Activated T-helper 2 cell treated with anti-CD3 and anti-CD28 coated beads, Interferon-gamma antibody, Interleukin-2, Interleukin-4, amounts not matched to agents 10 μg/mL and 5 μg/mL and 100 μg/mL, durations not matched to agents 14 hours and 24 hours and 36 hours (primary cell): ENCODE measurements around the gene MSH5. TPM values are rescaled to one million over a fixed set of nuclear protein-coding genes. Genes with fewer than 3 reads are reported as not detected.

Experiments
- DNase-seq: peaks from one replicate; pipeline ENCODE4 v3.0.0; 2021; ENCODE audit warnings: low spot score
- H3K27ac Mint-ChIP-seq: one replicate; pipeline ENCODE4 v1.8.0; 2021; ENCODE audit warnings: mixed read lengths
- H3K27me3 Mint-ChIP-seq: one replicate; pipeline ENCODE4 v1.8.0; 2021; ENCODE audit warnings: low read depth, mixed read lengths
- H3K36me3 Mint-ChIP-seq: one replicate; pipeline ENCODE4 v1.8.0; 2021; ENCODE audit warnings: low read depth, mixed read lengths
- H3K4me1 Mint-ChIP-seq: one replicate; pipeline ENCODE4 v1.8.0; 2021; ENCODE audit warnings: low read depth, mixed read lengths
- H3K4me3 Mint-ChIP-seq: one replicate; pipeline ENCODE4 v1.8.0; 2021; ENCODE audit warnings: low read depth, mild to moderate bottlenecking, moderate library complexity, mixed read lengths
- H3K9me3 Mint-ChIP-seq: one replicate; pipeline ENCODE4 v1.8.0; 2021; ENCODE audit warnings: mixed read lengths
- intact Hi-C: fragments of 100-400 bp; cut with micrococcal nuclease; formaldehyde crosslinking; loops from one replicate; pipeline ENCODE4 v1.15.1; 2023
- total RNA-seq: library from RNA; stranded (reverse); gene quantifications from 2 replicates; pipeline ENCODE4 v1.2.3, GENCODE V29; 2022

MSH5 gene
- total RNA-seq, 1 donor from 2014 or later, result 93.3 TPM

GRCh38 chr6:31761343-31761742, 21.5 kb downstream of the MSH5 start:
- no peaks in the 10 kb centered on the region for H3K9me3 Mint-ChIP-seq
- H3K36me3 Mint-ChIP-seq, result peaks cover 61% of the 10 kb centered on the region
- peaks cover 6% of the 10 kb centered on the region for H3K4me1 Mint-ChIP-seq
- no peaks in the 10 kb centered on the region for H3K27me3 Mint-ChIP-seq
- no peak overlapping the region for H3K4me3 Mint-ChIP-seq
- H3K27ac Mint-ChIP-seq, result no peak overlapping the region
- DNase-seq, result no peak
- intact Hi-C loops, result no loop called here

- peaks cover 6% of the 10 kb centered on the region for H3K4me1 Mint-ChIP-seq
- peaks cover 64% of the 10 kb centered on the region for H3K36me3 Mint-ChIP-seq
- intact Hi-C loops, result no loop called here
- DNase-seq, result no peak
- H3K4me3 Mint-ChIP-seq, result no peak within 1 kb of the TSS
- no peak within 1 kb of the TSS for H3K27ac Mint-ChIP-seq
- no peaks in the 10 kb centered on the region for H3K27me3 Mint-ChIP-seq
- H3K9me3 Mint-ChIP-seq, result no peaks in the 10 kb centered on the region
Measured at GRCh38 chr6:31762356-31762755, 22.6 kb downstream of the MSH5 start, which contains the start of gene SAPCD1. Gene SAPCD1, plus strand, starts transcription at chr6:31762656. Its CDS starts 399 bp downstream, at chr6:31763055.

GRCh38 chr6:31762878-31763618, 23.2 kb downstream of the MSH5 start:
- no peak for DNase-seq
- intact Hi-C loops, result no loop called here
- H3K27me3 Mint-ChIP-seq, result no peaks in the 10 kb centered on the region
- no peak overlapping the region for H3K27ac Mint-ChIP-seq
- H3K4me3 Mint-ChIP-seq, result no peak overlapping the region
- H3K4me1 Mint-ChIP-seq, result peaks cover 6% of the 10 kb centered on the region
- H3K9me3 Mint-ChIP-seq, result no peaks in the 10 kb centered on the region
- H3K36me3 Mint-ChIP-seq, result peaks cover 65% of the 10 kb centered on the region

GRCh38 chr6:31763619-31763940, 23.8 kb downstream of the MSH5 start:
- peaks cover 6% of the 10 kb centered on the region for H3K4me1 Mint-ChIP-seq
- no peak for DNase-seq
- peak overlapping the region; percentile 28 for H3K27ac Mint-ChIP-seq
- peaks cover 62% of the 10 kb centered on the region for H3K36me3 Mint-ChIP-seq
- intact Hi-C loops, result no loop called here
- no peaks in the 10 kb centered on the region for H3K9me3 Mint-ChIP-seq
- H3K27me3 Mint-ChIP-seq, result no peaks in the 10 kb centered on the region
- no peak overlapping the region for H3K4me3 Mint-ChIP-seq

GRCh38 chr6:31764198-31764597, 24.4 kb downstream of the MSH5 start:
- intact Hi-C loops, result no loop called here
- DNase-seq, result no peak
- peaks cover 3% of the 10 kb centered on the region for H3K4me1 Mint-ChIP-seq
- H3K27me3 Mint-ChIP-seq, result no peaks in the 10 kb centered on the region
- H3K36me3 Mint-ChIP-seq, result peaks cover 56% of the 10 kb centered on the region
- H3K9me3 Mint-ChIP-seq, result no peaks in the 10 kb centered on the region
- no peak overlapping the region for H3K4me3 Mint-ChIP-seq
- H3K27ac Mint-ChIP-seq, result no peak overlapping the region

GRCh38 chr6:31765559-31765909, 25.7 kb downstream of the MSH5 start:
- Mint-ChIP-seq H3K27me3 (no peaks in the 10 kb centered on the region), H3K9me3 (no peaks in the 10 kb centered on the region), H3K36me3 (peaks cover 45% of the 10 kb centered on the region), H3K4me1 (peaks cover 6% of the 10 kb centered on the region), H3K27ac (peak overlapping the region; percentile 63), H3K4me3 (no peak overlapping the region)
- DNase-seq, result no peak
- intact Hi-C loops, result no loop called here

GRCh38 chr6:31765910-31766794, 26.3 kb downstream of the MSH5 start:
- intact Hi-C loops, result no loop called here
- H3K27ac Mint-ChIP-seq, result no peak overlapping the region

GRCh38 chr6:31767096-31767645, 27.4 kb downstream of the MSH5 start:
- H3K27ac Mint-ChIP-seq, result no peak overlapping the region
- DNase-seq, result no peak
- intact Hi-C loops, result no loop called here

More at GRCh38 chr6:31765910-31766794, 26.3 kb downstream of the MSH5 start:
- H3K4me3 Mint-ChIP-seq, result no peak overlapping the region
- H3K9me3 Mint-ChIP-seq, result no peaks in the 10 kb centered on the region
- peaks cover 41% of the 10 kb centered on the region for H3K36me3 Mint-ChIP-seq
- H3K27me3 Mint-ChIP-seq, result no peaks in the 10 kb centered on the region
- peaks cover 7% of the 10 kb centered on the region for H3K4me1 Mint-ChIP-seq
- DNase-seq, result no peak

GRCh38 chr6:31768363-31769257, 28.8 kb downstream of the MSH5 start:
- H3K36me3 Mint-ChIP-seq, result peaks cover 27% of the 10 kb centered on the region
- no peak overlapping the region for H3K4me3 Mint-ChIP-seq
- peaks cover 17% of the 10 kb centered on the region for H3K4me1 Mint-ChIP-seq
- intact Hi-C loops, result no loop called here
- H3K27me3 Mint-ChIP-seq, result no peaks in the 10 kb centered on the region
- no peak overlapping the region for H3K27ac Mint-ChIP-seq
- no peak for DNase-seq
- H3K9me3 Mint-ChIP-seq, result no peaks in the 10 kb centered on the region

More at GRCh38 chr6:31767096-31767645, 27.4 kb downstream of the MSH5 start:
- no peaks in the 10 kb centered on the region for H3K9me3 Mint-ChIP-seq
- H3K4me1 Mint-ChIP-seq, result peaks cover 13% of the 10 kb centered on the region
- no peak overlapping the region for H3K4me3 Mint-ChIP-seq
- no peaks in the 10 kb centered on the region for H3K27me3 Mint-ChIP-seq
- H3K36me3 Mint-ChIP-seq, result peaks cover 39% of the 10 kb centered on the region

- Mint-ChIP-seq H3K27me3 (no peaks in the 10 kb centered on the region), H3K4me1 (peaks cover 15% of the 10 kb centered on the region), H3K27ac (no peak overlapping the region), H3K9me3 (no peaks in the 10 kb centered on the region), H3K36me3 (peaks cover 18% of the 10 kb centered on the region), H3K4me3 (no peak overlapping the region)
- intact Hi-C loops, result loop anchor here (2.0 to 5.0 kb wide), 2 partner anchors 39 to 62 kb away; no protein-coding TSS in a partner anchor
- DNase-seq, result peak; percentile 77
Measured at GRCh38 chr6:31769684-31770371, 30.0 kb downstream of the MSH5 start.

GRCh38 chr6:31770860-31771259, 31.1 kb downstream of the MSH5 start:
- DNase-seq, result no peak
- Mint-ChIP-seq H3K9me3 (no peaks in the 10 kb centered on the region), H3K36me3 (peaks cover 12% of the 10 kb centered on the region), H3K4me3 (no peak overlapping the region), H3K27ac (no peak overlapping the region), H3K27me3 (no peaks in the 10 kb centered on the region), H3K4me1 (peaks cover 22% of the 10 kb centered on the region)
- intact Hi-C loops, result loop anchor here (2.0 to 5.0 kb wide), 2 partner anchors 40 to 61 kb away; no protein-coding TSS in a partner anchor

- H3K27me3 Mint-ChIP-seq, result no peaks in the 10 kb centered on the region
- no peak overlapping the region for H3K4me3 Mint-ChIP-seq
- intact Hi-C loops, result loop anchor here (2.0 to 5.0 kb wide), 2 partner anchors 41 to 60 kb away; no protein-coding TSS in a partner anchor
- DNase-seq, result no peak
- H3K36me3 Mint-ChIP-seq, result peaks cover 8% of the 10 kb centered on the region
- H3K27ac Mint-ChIP-seq, result peak overlapping the region; percentile 42
- no peaks in the 10 kb centered on the region for H3K9me3 Mint-ChIP-seq
- peaks cover 28% of the 10 kb centered on the region for H3K4me1 Mint-ChIP-seq
Measured at GRCh38 chr6:31771992-31772358, 32.2 kb downstream of the MSH5 start.
